B cell (primary cell): ENCODE results near the gene APOM. TPM values are rescaled to one million over a fixed set of nuclear protein-coding genes. Genes with fewer than 3 reads are reported as not detected.
A peak's percentile ranks its signal among the peaks of the same experiment; 100 is the strongest.

Experiments
- ATAC-seq: fragments of 200-7000 bp; cut with Tn5 transposase; one replicate; pipeline ENCODE4 v1.10.0; 2021; ENCODE audit warnings: low read depth, mild to moderate bottlenecking, moderate number of reproducible peaks, moderate library complexity
- CTCF ChIA-PET: fragments of 350-600 bp; sonication (Branson Sonifier 250); formaldehyde crosslinking; loops from one replicate; lab custom pipeline; 2021; ENCODE audit warnings: antibody characterized with exemption, inconsistent platforms; lab: Charles Lee
- POLR2A ChIA-PET: fragments of 350-600 bp; sonication (Branson Sonifier 250); formaldehyde crosslinking; loops from one replicate; lab custom pipeline; 2021; ENCODE audit warnings: antibody characterized with exemption; lab: Charles Lee
- DNase-seq: peaks from one replicate; pipeline ENCODE4 v3.0.0; 2013
- H2AFZ ChIP-seq: 2 replicates; pipeline ENCODE4 v1.6.1; 2012; ENCODE audit warnings: mild to moderate bottlenecking, low read depth, low read length; ENCODE audit not compliant: insufficient read depth, poor library complexity, severe bottlenecking
- H3K27ac ChIP-seq, 2 donors: 1 replicate in 1 of 2; 2 replicates in 1 of 2; pipeline ENCODE4 v1.5.1; 2012 to 2013; ENCODE audit warnings: low read length in 2 of 2, mild to moderate bottlenecking in 2 of 2, moderate library complexity in 1 of 2
- H3K27me3 ChIP-seq, 4 experiments: fragments of 200-600 bp in 1 of 4; sonication (generic) in 1 of 4; replicated peaks in 1 of 4; 1 replicate in 2 of 4; 2 replicates in 2 of 4; pipeline versions ENCODE4 v1.6.1 to v1.7.0; 2013 to 2016; ENCODE audit warnings: low read length in 3 of 4, mild to moderate bottlenecking in 2 of 4, mixed read lengths in 1 of 4, moderate library complexity in 1 of 4; ENCODE audit not compliant: insufficient read depth in 4 of 4, control insufficient read depth in 3 of 4; ENCODE audit errors: control extremely low read depth in 1 of 4
- H3K36me3 ChIP-seq, 2 experiments: replicated peaks in 1 of 2; 1 replicate in 1 of 2; 2 replicates in 1 of 2; pipeline versions ENCODE4 v1.6.1 to v1.7.1; 2013; ENCODE audit warnings: low read length in 1 of 2; ENCODE audit not compliant: insufficient read depth in 2 of 2, control insufficient read depth in 1 of 2; ENCODE audit errors: control extremely low read depth in 1 of 2, extremely low read depth in 1 of 2
- H3K4me1 ChIP-seq, 2 donors: fragments of 200-600 bp in 1 of 2; sonication (generic) in 1 of 2; 1 replicate in 1 of 2; 2 replicates in 1 of 2; pipeline versions ENCODE4 v1.5.1 to v1.6.1; 2013 to 2017; ENCODE audit warnings: low read length in 2 of 2; ENCODE audit not compliant: control insufficient read depth in 2 of 2, insufficient read depth in 2 of 2
- H3K4me2 ChIP-seq: replicated peaks from 2 replicates; pipeline ENCODE3; 2012; ENCODE audit warnings: mild to moderate bottlenecking, low read depth, low read length; ENCODE audit not compliant: poor library complexity, severe bottlenecking
- H3K4me3 ChIP-seq, 5 experiments: fragments of 200-600 bp in 1 of 5; sonication (generic) in 1 of 5; 1 replicate in 3 of 5; 2 replicates in 2 of 5; pipeline versions ENCODE4 v1.5.1 to v1.7.0; 2011 to 2016; ENCODE audit warnings: low read length in 4 of 5, mild to moderate bottlenecking in 4 of 5, low read depth in 2 of 5, control low read depth in 1 of 5, moderate library complexity in 1 of 5; ENCODE audit not compliant: insufficient read depth in 1 of 5; ENCODE audit errors: control extremely low read depth in 1 of 5, extremely low read depth in 1 of 5
- H3K79me2 ChIP-seq: fragments of 200-600 bp; sonication (generic); one replicate; pipeline ENCODE4 v1.6.0; 2016; ENCODE audit warnings: low read length; ENCODE audit not compliant: control insufficient read depth, insufficient read depth
- H3K9ac ChIP-seq: fragments of 200-600 bp; sonication (generic); 2 replicates; pipeline ENCODE4 v1.6.1; 2017; ENCODE audit warnings: mild to moderate bottlenecking, low read length, moderate library complexity
- H3K9me3 ChIP-seq, 3 donors: one replicate each; pipeline versions ENCODE4 v1.6.1 to v1.7.1; 2013; ENCODE audit warnings: low read length in 2 of 3; ENCODE audit not compliant: control insufficient read depth in 2 of 3, insufficient read depth in 1 of 3; ENCODE audit errors: control extremely low read depth in 1 of 3
- H4K20me1 ChIP-seq: 2 replicates; pipeline ENCODE4 v1.6.0; 2012; ENCODE audit warnings: mild to moderate bottlenecking, low read length; ENCODE audit not compliant: insufficient read depth, control insufficient read depth, poor library complexity, severe bottlenecking
- H3K27ac Mint-ChIP-seq: one replicate; pipeline ENCODE4 v1.8.0; 2021; ENCODE audit warnings: mixed read lengths
- H3K27me3 Mint-ChIP-seq: one replicate; pipeline ENCODE4 v1.8.0; 2021; ENCODE audit warnings: mixed read lengths
- H3K4me1 Mint-ChIP-seq: one replicate; pipeline ENCODE4 v1.8.0; 2021; ENCODE audit warnings: mixed read lengths
- H3K4me3 Mint-ChIP-seq: one replicate; pipeline ENCODE4 v1.8.0; 2021; ENCODE audit warnings: mixed read lengths
- H3K9me3 Mint-ChIP-seq: one replicate; pipeline ENCODE4 v1.8.0; 2022; ENCODE audit warnings: mixed read lengths; ENCODE audit not compliant: insufficient read depth
- EZH2 ChIP-seq: IDR thresholded peaks from 2 replicates; pipeline ENCODE4 v1.6.1; 2012; ENCODE audit warnings: borderline replicate concordance, low read depth, mild to moderate bottlenecking, moderate library complexity, low read length; ENCODE audit not compliant: insufficient read depth, poor library complexity, severe bottlenecking
- WGBS: methylation state at CpG from one replicate; pipeline ENCODE4 v1.1.5; 2013; ENCODE audit warnings: missing lambda C conversion rate; ENCODE audit not compliant: insufficient coverage; 5-methylcytosine and 5-hydroxymethylcytosine counted together
- intact Hi-C: fragments of 100-400 bp; cut with micrococcal nuclease; formaldehyde crosslinking; loops from one replicate; pipeline ENCODE4 v1.10.0; 2022
- polyA plus RNA-seq: library from polyadenylated mRNA; depleted of rRNA; stranded (reverse); fragments of >200 nt; gene quantifications from 2 replicates; pipeline ENCODE4 v1.2.3, GENCODE V29; 2012
- total RNA-seq, 2 donors: library from RNA; stranded (reverse); fragments of 120-200 nt in 1 of 2; gene quantifications; 1 replicate in 1 of 2; 2 replicates in 1 of 2; pipeline versions ENCODE4 v1.2.3 to v1.2.4, GENCODE V29; 2013 to 2022
- TF ChIP-seq, protein P1 (sequence below): fragments of 200-600 bp; IDR thresholded peaks from one replicate; pipeline ENCODE4 v1.8.0; 2022; ENCODE audit warnings: antibody characterized with exemption, mild to moderate bottlenecking

APOM gene
- total and polyA plus RNA-seq, 2 donors (not counting 1 experiment from before 2014, with no cell fraction given), result 3.6 to 11.6 TPM

- Histone ChIP-seq H3K4me2 (no peak overlapping the region), H3K4me1 (peaks cover 32 to 48% of the 10 kb centered on the region in 2 donors), H3K4me3 (no peak overlapping the region), H3K27ac (peak overlapping the region in 1 of 2 donors; percentile 25), H3K9ac (no peak overlapping the region), H3K79me2 (peaks cover 90% of the 10 kb centered on the region), H2AFZ (no peak overlapping the region), H4K20me1 (peaks cover 24% of the 10 kb centered on the region), H3K9me3 (no peaks in the 10 kb centered on the region), H3K36me3 (peaks cover 0 to 32% of the 10 kb centered on the region in 2 experiments), H3K27me3 (no peaks in the 10 kb centered on the region)
- CTCF ChIA-PET, result interaction anchor here (0.6 to 1.1 kb wide), 3 partner anchors 33 to 172 kb away, joined by 3 to 4 read pairs (median 4); no protein-coding TSS in a partner anchor
- Mint-ChIP-seq H3K27ac (peak overlapping the region; percentile 65), H3K27me3 (no peaks in the 10 kb centered on the region), H3K9me3 (no peaks in the 10 kb centered on the region), H3K4me3 (peak overlapping the region; percentile 41), H3K4me1 (peaks cover 59% of the 10 kb centered on the region)
- DNase-seq, result no peak
- intact Hi-C loops, result loop anchor here (10.0 kb wide), 1 partner anchor 1443 kb away; the partner anchor contains the start of gene TRIM26
- no peak for TF ChIP-seq EZH2
- TF ChIP-seq, protein P1, sequence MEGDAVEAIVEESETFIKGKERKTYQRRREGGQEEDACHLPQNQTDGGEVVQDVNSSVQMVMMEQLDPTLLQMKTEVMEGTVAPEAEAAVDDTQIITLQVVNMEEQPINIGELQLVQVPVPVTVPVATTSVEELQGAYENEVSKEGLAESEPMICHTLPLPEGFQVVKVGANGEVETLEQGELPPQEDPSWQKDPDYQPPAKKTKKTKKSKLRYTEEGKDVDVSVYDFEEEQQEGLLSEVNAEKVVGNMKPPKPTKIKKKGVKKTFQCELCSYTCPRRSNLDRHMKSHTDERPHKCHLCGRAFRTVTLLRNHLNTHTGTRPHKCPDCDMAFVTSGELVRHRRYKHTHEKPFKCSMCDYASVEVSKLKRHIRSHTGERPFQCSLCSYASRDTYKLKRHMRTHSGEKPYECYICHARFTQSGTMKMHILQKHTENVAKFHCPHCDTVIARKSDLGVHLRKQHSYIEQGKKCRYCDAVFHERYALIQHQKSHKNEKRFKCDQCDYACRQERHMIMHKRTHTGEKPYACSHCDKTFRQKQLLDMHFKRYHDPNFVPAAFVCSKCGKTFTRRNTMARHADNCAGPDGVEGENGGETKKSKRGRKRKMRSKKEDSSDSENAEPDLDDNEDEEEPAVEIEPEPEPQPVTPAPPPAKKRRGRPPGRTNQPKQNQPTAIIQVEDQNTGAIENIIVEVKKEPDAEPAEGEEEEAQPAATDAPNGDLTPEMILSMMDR, result no peak
- 92% methylated on average over 2 of the region's 6 CpGs for WGBS
- POLR2A ChIA-PET, result interaction anchor here (0.6 kb wide), 1 partner anchor 178 kb away, joined by 3 read pairs; no protein-coding TSS in a partner anchor
- no peak for ATAC-seq
These were observed 1.9 kb downstream of the APOM start for GRCh38 chr6:31657406-31658157.
